GF-D8 (cell line): ENCODE measurements around the gene ETS1.

Experiments
- DNase-seq: peaks from one replicate; lab custom pipeline; 2025; lab: John Stamatoyannopoulos, UW

The ETS1 gene

GRCh38 chr11:128618603-128619002 lies 31.2 kb upstream of the ETS1 start:
- DNase-seq = no peak

GRCh38 chr11:128616161-128616560 lies 28.8 kb upstream of the ETS1 start:
- no peak for DNase-seq

- no peak for DNase-seq
Observed at GRCh38 chr11:128615612-128616011, 28.3 kb upstream of the ETS1 start.

- DNase-seq = no peak
Observed at GRCh38 chr11:128615076-128615475, 27.7 kb upstream of the ETS1 start.

GRCh38 chr11:128614026-128614425 lies 26.7 kb upstream of the ETS1 start:
- no peak for DNase-seq

GRCh38 chr11:128613300-128613995 lies 26.1 kb upstream of the ETS1 start:
- no peak for DNase-seq

- DNase-seq = no peak
Observed at GRCh38 chr11:128610721-128611617, 23.6 kb upstream of the ETS1 start.

GRCh38 chr11:128609785-128610184 lies 22.4 kb upstream of the ETS1 start:
- no peak for DNase-seq

GRCh38 chr11:128608746-128609407 lies 21.5 kb upstream of the ETS1 start:
- DNase-seq = no peak

GRCh38 chr11:128607819-128608218 lies 20.5 kb upstream of the ETS1 start:
- DNase-seq = no peak

GRCh38 chr11:128604723-128605122 lies 17.4 kb upstream of the ETS1 start:
- no peak for DNase-seq

- DNase-seq = peak; percentile 50
Observed at GRCh38 chr11:128603752-128604414, 16.5 kb upstream of the ETS1 start.

- no peak for DNase-seq
Observed at GRCh38 chr11:128603003-128603696, 15.8 kb upstream of the ETS1 start.

GRCh38 chr11:128599729-128600128 lies 12.4 kb upstream of the ETS1 start:
- no peak for DNase-seq

- no peak for DNase-seq
Observed at GRCh38 chr11:128598506-128599150, 11.3 kb upstream of the ETS1 start.

GRCh38 chr11:128598096-128598495 lies 10.7 kb upstream of the ETS1 start:
- DNase-seq = no peak

GRCh38 chr11:128597209-128597608 lies 9.9 kb upstream of the ETS1 start:
- DNase-seq = no peak

- DNase-seq = no peak
Observed at GRCh38 chr11:128596250-128596649, 8.9 kb upstream of the ETS1 start.

GRCh38 chr11:128595775-128596174 lies 8.4 kb upstream of the ETS1 start:
- no peak for DNase-seq

GRCh38 chr11:128595221-128595620 lies 7.9 kb upstream of the ETS1 start:
- DNase-seq = no peak

GRCh38 chr11:128594226-128594625 lies 6.9 kb upstream of the ETS1 start:
- DNase-seq = no peak
